Stomach (tissue), 4 donors: ENCODE measurements around the gene WNT9B.

Experiments used
- POLR2A ChIP-seq, 4 donors: fragments of 450-650 bp; IDR thresholded peaks; one replicate each; pipeline ENCODE4 v1.6.1; 2016; ENCODE audit warnings: antibody characterized with exemption in 4 of 4, control low read depth in 2 of 4, mild to moderate bottlenecking in 1 of 4, moderate library complexity in 1 of 4
- POLR2AphosphoS5 ChIP-seq, 3 donors: sonication (generic); formaldehyde crosslinking; IDR thresholded peaks; one replicate each; pipeline ENCODE4 v1.6.1; 2016; ENCODE audit warnings: antibody characterized with exemption in 3 of 3
- TF ChIP-seq, protein P1 (sequence below), 7 experiments: fragments of 450-650 bp in 4 of 7; fragments of 200-600 bp in 3 of 7; sonication (generic) in 3 of 7; IDR thresholded peaks; one replicate each; pipeline ENCODE4 v1.5.1; 2016 to 2019; ENCODE audit warnings: antibody characterized with exemption in 7 of 7, control low read depth in 2 of 7, mild to moderate bottlenecking in 1 of 7

DNA sequence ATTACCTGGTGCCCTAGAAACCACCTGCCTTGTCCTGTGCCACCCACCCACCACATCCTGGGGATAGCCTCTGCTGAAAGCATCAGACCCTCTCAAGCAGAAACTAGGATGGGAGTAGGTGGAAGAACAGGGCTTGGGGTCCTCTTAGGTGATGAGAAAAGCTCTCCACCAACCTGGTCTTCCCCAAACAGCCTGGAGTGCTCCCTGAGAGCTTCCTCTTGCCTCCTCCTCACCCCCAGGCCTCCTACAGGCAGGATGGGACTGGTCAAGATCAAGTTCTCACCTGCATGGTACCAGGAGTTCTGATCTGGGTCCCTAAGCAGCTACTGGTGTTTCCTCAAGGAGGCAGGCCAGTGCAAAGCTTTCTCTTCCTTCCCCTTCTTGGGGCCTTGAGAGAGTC lies 15.4 kb downstream of the WNT9B start:
- TF ChIP-seq, protein P1, sequence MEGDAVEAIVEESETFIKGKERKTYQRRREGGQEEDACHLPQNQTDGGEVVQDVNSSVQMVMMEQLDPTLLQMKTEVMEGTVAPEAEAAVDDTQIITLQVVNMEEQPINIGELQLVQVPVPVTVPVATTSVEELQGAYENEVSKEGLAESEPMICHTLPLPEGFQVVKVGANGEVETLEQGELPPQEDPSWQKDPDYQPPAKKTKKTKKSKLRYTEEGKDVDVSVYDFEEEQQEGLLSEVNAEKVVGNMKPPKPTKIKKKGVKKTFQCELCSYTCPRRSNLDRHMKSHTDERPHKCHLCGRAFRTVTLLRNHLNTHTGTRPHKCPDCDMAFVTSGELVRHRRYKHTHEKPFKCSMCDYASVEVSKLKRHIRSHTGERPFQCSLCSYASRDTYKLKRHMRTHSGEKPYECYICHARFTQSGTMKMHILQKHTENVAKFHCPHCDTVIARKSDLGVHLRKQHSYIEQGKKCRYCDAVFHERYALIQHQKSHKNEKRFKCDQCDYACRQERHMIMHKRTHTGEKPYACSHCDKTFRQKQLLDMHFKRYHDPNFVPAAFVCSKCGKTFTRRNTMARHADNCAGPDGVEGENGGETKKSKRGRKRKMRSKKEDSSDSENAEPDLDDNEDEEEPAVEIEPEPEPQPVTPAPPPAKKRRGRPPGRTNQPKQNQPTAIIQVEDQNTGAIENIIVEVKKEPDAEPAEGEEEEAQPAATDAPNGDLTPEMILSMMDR (IDR thresholded peaks at IDR 0.05): no peak
- TF ChIP-seq POLR2A (IDR thresholded peaks at IDR 0.05): no peak
- no peak for TF ChIP-seq POLR2AphosphoS5 (IDR thresholded peaks at IDR 0.05)
